Ramos (cell line): ENCODE measurements around the gene CTXND1.

Experiments used
- in situ Hi-C: fragments of 300-500 bp; cut with MboI; formaldehyde crosslinking; loops from one replicate; pipeline ENCODE4 v1.14.3; 2022; ENCODE audit warnings: low sequenced_read_pairs; ENCODE audit not compliant: unreplicated experiment

CTXND1 gene

GRCh38 chr15:80211976-80212375 lies 40.0 kb downstream of the CTXND1 start:
- in situ Hi-C loops = no loop called here

DNA sequence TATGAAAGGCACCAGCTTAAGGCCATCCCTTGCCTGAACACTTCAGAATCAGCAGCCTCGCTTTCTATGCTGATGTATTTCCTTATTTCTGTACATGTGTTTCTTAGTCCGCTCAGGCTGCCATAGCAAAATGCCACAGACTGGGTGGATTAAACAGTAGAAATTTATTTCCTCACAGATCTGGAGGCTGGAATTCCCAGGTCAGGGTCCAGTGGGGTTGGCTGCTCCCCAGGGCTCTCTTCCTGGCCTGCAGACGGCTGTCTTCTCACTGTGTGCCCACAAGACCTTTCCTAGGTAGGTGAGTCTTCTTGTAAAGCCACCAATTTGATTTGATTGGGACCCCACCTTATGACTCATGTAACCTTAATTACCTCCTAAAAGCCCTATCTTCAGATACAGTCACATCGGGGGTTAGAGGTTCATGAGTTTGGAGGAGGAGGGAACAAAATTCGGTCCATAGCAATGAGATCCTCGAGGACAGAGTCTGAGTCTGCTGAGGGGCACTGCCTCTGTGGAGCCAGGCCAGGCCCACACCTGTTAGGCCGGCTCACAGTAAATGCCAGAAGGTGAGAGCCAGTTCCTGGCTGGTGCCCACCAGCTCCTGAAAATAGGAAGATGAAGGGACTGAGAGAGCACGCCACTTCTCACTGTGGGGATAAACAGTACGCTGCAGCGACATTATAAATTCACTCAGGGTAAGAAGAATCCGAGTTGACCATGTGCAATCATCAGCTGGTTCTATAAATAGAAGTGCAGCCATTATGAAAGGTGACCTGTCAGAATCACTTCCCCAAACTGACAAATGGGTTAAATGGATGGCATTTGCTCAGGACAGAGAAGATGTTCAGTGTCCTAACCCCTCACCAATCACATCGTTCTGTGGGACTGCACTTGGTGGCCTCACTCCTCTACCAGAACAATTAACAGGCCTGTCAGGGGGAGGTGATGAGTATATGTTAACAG lies 41.1 kb downstream of the CTXND1 start:
- in situ Hi-C loops = no loop called here

DNA sequence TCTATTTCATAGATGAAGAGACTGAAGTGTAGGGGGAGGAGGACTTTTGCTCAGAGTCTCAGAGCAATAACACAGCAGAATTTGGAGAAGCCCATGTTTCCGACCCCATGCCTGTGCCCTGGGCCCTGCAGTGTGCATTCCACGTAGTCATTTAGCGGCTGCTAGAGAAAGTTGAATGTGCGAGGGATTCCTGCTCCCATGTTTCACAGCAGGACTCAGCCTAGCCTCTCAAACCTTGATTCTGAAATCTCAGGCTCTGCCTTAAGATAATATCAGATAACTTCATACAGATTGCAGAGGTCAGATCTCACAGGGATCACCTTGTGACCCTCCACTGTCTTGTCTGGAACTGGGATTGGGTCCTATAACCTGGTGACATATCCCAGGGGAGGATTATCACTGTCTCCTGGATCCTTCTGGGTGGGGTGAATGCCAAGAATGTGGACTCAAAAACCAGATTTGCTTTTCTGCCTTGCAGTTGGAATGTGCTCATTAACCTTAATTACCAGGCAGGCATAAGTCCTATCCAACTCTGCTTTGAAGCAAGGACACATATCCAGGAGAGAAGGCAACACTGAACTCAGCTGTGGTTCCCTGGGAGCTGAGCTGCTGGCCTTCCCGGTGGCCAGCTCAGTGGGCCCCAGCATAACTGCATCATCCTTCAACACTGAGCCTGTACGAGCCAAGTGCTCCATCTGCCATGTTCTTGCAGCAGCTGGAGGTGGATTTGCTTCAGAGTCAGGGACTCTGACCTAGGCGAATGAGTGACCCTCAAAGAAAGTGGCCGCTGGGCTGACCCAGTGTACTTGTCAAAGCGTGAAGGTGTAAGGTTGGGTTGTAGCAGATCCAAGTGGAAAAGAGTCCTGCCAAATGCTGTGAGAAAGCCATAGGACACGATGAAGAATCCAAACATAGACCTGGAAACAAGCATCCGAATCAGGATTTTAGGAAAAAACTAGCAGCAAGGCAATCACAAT lies 43.0 kb downstream of the CTXND1 start:
- in situ Hi-C loops = no loop called here

DNA sequence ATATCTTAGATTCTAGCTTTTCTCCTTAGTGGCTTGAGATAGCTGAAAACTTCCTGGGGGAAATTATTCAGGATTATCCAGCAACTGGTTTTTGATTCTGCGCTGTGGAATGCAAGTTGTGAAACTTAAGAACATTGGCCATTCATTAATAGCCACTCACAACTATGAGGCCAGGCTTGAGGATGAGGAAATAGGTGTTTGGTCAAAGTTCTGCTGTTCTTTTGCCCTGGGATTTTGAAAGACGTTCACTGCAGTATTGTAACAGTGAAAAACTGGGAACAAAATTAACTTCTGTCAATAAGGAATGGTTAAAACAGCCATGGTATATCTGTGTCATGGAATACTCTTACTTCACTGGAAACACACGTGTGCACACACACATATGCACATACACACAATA lies 44.1 kb downstream of the CTXND1 start:
- in situ Hi-C loops = no loop called here

DNA sequence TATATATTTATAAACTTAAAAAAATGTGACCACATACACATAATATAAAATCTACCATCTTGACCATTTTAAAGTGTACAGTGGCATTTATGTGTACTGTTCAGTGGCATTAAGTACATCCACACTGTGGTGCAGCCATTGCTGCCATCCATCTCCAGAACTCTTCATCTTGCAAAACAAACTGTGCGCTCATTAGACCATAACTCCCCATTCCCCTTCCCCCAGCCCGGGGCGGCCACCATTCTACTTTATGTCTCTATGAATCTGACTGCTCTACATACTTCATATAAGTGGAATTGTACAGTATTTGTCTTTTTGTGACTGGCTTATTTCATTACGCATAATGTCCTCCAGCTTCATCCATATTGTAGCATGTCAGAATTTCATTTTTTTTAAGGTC lies 47.8 kb downstream of the CTXND1 start:
- in situ Hi-C loops = no loop called here

GRCh38 chr15:80203361-80203885 lies 48.6 kb downstream of the CTXND1 start:
- in situ Hi-C loops = no loop called here

DNA sequence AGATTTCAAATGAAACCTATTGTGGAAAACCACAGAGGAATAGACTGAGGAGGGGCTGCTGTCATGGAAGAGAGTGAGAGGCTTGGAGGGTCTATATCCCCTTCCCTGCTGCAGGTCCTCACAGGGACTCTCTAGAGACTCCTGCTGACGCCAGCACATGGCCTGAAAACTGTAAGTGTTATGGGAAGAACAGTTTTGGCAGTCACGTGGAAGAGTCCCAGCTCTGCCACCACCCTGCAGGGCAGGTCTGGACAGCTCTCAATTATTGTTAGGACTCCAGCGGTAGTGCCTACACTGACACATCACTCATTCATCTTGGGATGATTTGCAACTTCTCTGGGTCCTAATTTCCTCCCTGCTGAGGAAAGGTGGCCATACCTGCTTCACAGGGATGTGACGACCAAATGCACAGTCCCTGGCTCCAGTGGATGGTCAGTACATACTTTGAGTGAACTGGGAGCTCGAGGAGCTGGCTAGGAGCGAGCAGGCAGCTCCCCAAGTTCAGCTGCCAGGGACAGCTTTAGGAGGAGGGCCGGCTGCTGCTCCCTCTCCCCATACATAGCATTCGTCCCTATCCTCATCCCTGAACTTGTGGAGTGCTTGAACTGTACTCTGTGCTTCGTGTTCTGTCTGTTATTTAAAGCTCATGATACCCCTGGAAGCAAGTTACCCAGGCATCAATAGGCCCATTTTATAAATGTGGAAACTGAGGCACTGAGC lies 49.2 kb downstream of the CTXND1 start:
- in situ Hi-C loops = no loop called here

DNA sequence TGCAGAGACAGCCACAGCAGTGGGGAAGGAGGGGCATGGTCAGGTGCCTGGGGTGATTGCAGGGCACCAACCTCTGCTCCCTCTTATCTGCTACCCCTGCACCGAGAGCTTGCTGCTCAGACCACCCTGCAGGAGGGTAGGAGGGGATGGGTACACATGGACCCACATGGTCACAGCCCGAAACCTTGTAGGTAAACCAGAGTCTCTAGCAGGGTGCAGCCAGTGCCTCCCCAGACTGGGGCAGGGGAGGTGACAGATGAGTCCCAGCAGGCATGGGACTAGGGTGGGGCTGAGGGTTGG lies 50.0 kb downstream of the CTXND1 start:
- in situ Hi-C loops = no loop called here

DNA sequence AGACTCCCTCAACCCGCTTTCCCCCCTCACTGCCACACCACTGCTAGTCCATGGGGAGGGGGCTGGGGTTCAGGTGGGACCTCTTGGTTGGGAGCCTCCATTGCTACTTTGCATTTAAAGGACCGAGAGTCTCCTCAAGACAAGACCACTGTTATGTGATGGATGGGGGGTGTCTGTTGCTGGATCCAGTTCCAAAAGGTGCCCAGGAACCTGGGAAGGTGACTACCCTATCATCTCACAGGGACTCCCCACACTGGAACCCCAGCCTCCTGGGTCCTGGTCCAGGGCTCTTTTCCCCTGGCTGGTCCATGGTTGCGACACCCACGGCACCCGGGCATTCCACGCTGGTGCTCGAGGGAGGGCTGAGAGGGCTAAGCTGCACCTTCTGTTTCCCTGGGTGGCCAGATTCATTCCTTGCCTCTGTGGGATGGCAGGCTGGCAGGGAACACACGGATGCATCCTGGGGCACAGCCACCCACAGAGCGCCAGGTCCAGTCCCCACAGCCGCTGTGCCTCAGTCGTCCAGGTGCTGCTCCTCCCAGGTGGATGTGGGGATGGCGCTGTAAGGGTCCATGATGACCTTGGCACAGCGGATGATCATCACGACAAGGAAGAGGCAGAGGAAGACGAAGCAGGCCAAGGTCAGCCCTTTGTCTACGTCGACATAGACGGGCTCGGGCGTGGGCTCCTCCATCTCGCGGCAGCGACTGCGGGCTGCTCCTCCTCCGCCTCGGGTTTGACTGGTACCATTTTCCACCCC lies 50.6 kb downstream of the CTXND1 start:
- in situ Hi-C loops = no loop called here

GRCh38 chr15:80199869-80200268 lies 52.1 kb downstream of the CTXND1 start:
- in situ Hi-C loops = no loop called here

DNA sequence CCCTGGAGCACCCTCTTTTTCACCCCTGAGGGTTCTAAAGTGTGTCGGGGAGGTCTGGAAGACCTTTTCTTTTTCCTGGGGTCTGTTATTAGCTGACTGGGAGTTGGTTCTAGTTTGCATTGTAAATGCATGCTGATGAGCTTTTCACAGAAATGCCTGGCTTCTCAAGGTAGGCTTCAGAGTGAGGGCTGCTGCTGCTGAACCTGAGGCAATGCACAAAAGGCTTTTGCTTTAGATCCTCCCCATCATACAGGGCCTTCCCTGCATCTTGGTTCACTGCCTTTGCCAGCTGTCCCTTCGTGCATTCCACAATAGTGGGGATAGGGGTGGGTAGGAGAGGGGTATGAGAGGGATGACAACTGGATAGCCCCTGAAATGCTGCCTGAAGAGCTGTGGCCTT lies 52.6 kb downstream of the CTXND1 start:
- in situ Hi-C loops = no loop called here

DNA sequence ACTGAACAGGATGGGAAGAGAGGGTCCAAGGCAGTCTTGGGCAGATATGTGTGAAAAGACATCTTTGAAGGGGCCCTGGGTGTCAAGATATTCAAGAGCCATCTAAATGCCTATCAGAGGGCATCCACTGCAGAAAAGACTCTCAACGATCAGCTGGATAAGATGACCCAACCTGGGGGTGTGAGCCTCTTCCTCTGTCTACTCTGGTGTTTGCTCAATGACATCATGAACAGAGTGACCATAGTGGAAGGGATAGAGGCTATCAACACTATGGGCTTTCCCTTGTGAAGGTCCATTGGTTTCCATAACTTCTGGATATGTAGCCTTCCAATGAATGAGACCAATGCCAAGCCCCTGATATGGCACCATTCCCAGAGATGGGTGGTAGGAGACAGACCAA lies 57.1 kb downstream of the CTXND1 start:
- in situ Hi-C loops = no loop called here

- in situ Hi-C loops = no loop called here
These were observed 57.8 kb downstream of the CTXND1 start for GRCh38 chr15:80194186-80194585.

- in situ Hi-C loops = no loop called here
These were observed 60.0 kb downstream of the CTXND1 start for GRCh38 chr15:80191897-80192595.

GRCh38 chr15:80191198-80191597 lies 60.8 kb downstream of the CTXND1 start:
- in situ Hi-C loops = no loop called here

DNA sequence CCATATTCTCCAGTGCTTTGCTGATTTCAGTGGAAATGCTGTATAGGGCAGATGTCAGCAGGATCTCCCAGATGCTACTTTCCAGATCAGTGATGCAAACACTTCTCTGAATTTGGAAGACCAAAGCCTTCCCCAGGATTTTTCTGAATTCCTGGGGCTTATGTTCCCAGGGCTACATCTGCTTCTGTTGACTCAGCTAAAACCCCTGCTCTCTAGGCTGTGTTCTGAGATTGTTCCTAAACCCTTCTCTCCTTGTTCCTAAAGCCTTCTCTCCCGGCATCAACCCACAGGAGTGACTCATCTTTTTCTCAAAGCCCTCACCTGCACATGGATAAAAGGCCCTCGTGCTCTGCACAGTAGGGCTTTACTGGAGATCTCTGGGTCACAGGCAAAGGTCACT lies 63.8 kb downstream of the CTXND1 start:
- in situ Hi-C loops = no loop called here

GRCh38 chr15:80186597-80186996 lies 65.4 kb downstream of the CTXND1 start:
- in situ Hi-C loops = no loop called here

DNA sequence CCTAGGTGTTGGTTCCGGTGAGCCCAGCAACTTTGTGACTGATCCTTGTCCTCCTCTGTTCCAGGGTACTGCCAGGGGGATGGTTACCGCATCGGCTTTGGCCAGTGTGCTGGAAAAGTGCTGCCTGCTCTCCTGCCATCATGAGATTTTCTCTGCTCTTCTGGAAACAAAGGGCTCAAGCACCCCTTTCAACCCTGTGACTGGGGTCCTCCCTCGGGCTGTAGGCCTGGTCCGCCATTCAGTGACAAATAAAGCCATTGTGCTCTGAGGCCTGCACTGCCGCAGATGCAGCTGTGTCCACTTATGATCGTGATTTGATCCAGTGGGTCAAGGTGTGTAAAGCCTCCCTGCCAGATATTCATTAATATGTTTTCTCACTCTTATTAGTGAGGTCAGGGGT lies 65.9 kb downstream of the CTXND1 start:
- in situ Hi-C loops = no loop called here

DNA sequence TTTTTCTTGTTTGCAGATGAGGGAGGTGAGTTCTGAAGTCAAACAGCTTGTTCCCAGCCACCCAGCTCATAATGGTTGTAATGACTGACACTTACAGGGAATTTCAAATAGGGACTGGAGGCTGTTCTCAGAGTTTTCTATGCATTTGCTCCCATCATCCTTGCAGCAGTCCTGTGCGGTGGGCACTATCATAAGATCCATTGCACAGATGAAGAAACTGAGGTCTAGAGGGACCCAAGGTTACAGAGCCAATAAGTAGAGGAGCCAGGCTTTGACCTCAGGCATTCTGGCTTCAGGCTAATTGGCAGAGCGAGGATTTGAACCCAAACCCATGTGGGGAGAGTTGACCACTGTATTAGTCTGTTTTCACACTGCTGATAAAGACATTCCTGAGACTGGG lies 66.9 kb downstream of the CTXND1 start:
- in situ Hi-C loops = no loop called here
